ENCODE measurements around the gene ZBTB7B. TPM values are rescaled to one million over a fixed set of nuclear protein-coding genes. Genes with fewer than 3 reads are reported as not detected.
A peak's percentile ranks its signal among the peaks of the same experiment; 100 is the strongest.

Gene ZBTB7B
- total and polyA plus RNA-seq, 9 of the 15 experiments (the other 6 are each of a cell fraction or from before 2014, with no cell fraction given), result 0.04 to 46.5 (median 15.2) TPM

DNA sequence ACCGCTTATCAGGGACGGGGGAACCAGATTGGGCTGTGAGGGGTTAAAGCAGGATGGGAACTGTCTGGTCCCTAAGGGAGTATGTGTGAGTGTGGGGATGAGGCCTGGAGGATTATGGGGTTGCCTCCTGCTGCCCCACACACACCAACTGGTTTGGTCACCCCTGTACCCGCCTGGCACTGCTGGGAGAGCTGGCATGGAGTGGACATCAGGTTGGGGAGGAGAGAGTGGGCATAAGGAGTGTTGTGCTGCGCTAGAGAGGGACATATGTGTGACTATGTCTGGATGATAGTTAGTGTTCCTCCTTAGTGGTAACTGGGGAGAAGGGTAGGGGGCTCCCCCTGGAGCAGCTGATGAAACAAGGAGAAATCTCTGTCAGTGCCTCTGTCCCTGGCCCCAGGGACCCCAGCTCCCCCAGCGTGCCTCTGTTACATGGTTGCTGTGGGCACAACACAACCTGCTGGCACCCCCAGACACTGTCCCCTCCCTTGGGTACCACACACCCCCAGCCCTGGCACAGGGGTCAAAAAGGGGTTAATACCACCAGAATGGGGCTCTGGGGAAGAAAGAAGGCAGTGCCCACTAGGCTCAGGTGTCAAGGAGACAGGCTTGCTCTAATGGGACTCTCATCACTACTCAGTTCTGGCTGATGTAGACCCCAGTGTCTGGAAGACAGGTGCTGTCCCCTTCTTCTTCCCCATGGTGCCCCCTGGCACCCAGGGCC, 1.9 kb downstream of the ZBTB7B start (continued):
- TF ChIP-seq, protein P1, sequence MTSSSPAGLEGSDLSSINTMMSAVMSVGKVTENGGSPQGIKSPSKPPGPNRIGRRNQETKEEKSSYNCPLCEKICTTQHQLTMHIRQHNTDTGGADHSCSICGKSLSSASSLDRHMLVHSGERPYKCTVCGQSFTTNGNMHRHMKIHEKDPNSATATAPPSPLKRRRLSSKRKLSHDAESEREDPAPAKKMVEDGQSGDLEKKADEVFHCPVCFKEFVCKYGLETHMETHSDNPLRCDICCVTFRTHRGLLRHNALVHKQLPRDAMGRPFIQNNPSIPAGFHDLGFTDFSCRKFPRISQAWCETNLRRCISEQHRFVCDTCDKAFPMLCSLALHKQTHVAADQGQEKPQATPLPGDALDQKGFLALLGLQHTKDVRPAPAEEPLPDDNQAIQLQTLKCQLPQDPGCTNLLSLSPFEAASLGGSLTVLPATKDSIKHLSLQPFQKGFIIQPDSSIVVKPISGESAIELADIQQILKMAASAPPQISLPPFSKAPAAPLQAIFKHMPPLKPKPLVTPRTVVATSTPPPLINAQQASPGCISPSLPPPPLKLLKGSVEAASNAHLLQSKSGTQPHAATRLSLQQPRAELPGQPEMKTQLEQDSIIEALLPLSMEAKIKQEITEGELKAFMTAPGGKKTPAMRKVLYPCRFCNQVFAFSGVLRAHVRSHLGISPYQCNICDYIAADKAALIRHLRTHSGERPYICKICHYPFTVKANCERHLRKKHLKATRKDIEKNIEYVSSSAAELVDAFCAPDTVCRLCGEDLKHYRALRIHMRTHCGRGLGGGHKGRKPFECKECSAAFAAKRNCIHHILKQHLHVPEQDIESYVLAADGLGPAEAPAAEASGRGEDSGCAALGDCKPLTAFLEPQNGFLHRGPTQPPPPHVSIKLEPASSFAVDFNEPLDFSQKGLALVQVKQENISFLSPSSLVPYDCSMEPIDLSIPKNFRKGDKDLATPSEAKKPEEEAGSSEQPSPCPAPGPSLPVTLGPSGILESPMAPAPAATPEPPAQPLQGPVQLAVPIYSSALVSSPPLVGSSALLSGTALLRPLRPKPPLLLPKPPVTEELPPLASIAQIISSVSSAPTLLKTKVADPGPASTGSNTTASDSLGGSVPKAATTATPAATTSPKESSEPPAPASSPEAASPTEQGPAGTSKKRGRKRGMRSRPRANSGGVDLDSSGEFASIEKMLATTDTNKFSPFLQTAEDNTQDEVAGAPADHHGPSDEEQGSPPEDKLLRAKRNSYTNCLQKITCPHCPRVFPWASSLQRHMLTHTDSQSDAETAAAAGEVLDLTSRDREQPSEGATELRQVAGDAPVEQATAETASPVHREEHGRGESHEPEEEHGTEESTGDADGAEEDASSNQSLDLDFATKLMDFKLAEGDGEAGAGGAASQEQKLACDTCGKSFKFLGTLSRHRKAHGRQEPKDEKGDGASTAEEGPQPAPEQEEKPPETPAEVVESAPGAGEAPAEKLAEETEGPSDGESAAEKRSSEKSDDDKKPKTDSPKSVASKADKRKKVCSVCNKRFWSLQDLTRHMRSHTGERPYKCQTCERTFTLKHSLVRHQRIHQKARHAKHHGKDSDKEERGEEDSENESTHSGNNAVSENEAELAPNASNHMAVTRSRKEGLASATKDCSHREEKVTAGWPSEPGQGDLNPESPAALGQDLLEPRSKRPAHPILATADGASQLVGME (CRISPR knock-in tag; IDR thresholded peaks at IDR 0.05), result no peak
- TF ChIP-seq ZNF644 (tag; IDR thresholded peaks at IDR 0.05; ENCODE audit: low read depth), result no peak
- TF ChIP-seq, protein P2, sequence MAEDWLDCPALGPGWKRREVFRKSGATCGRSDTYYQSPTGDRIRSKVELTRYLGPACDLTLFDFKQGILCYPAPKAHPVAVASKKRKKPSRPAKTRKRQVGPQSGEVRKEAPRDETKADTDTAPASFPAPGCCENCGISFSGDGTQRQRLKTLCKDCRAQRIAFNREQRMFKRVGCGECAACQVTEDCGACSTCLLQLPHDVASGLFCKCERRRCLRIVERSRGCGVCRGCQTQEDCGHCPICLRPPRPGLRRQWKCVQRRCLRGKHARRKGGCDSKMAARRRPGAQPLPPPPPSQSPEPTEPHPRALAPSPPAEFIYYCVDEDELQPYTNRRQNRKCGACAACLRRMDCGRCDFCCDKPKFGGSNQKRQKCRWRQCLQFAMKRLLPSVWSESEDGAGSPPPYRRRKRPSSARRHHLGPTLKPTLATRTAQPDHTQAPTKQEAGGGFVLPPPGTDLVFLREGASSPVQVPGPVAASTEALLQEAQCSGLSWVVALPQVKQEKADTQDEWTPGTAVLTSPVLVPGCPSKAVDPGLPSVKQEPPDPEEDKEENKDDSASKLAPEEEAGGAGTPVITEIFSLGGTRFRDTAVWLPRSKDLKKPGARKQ (CRISPR knock-in tag; IDR thresholded peaks at IDR 0.05), result no peak
- TF ChIP-seq RAD51 (IDR thresholded peaks at IDR 0.05; ENCODE audit: borderline replicate concordance, low read depth), result no peak
- no peak for TF ChIP-seq FUS (optimal IDR thresholded peaks at IDR 0.05; ENCODE audit: low read depth, low read length)
- TF ChIP-seq SOX6 (IDR thresholded peaks at IDR 0.05), result 0 out of 2 replicates have a peak, but pooled peaks have one; percentile 18
- no peak for TF ChIP-seq DDX20 (tag; IDR thresholded peaks at IDR 0.05; ENCODE audit: low read depth)
- peak in 1 of 2 experiments; percentile 47; a peak in 1 of 4 replicates for TF ChIP-seq HDAC1 (IDR thresholded peaks at IDR 0.05)
- TF ChIP-seq SMAD4 (CRISPR knock-in tag; conservative IDR thresholded peaks at IDR 0.05), result peak; percentile 64; the same call in 1 of the 2 replicates
- 0 out of 2 replicates have a peak, but pooled peaks have one; percentile 34 for TF ChIP-seq TARDBP (IDR thresholded peaks at IDR 0.05)
- TF ChIP-seq, protein P3, sequence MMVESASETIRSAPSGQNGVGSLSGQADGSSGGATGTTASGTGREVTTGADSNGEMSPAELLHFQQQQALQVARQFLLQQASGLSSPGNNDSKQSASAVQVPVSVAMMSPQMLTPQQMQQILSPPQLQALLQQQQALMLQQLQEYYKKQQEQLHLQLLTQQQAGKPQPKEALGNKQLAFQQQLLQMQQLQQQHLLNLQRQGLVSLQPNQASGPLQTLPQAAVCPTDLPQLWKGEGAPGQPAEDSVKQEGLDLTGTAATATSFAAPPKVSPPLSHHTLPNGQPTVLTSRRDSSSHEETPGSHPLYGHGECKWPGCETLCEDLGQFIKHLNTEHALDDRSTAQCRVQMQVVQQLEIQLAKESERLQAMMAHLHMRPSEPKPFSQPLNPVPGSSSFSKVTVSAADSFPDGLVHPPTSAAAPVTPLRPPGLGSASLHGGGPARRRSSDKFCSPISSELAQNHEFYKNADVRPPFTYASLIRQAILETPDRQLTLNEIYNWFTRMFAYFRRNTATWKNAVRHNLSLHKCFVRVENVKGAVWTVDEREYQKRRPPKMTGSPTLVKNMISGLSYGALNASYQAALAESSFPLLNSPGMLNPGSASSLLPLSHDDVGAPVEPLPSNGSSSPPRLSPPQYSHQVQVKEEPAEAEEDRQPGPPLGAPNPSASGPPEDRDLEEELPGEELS (CRISPR knock-in tag; IDR thresholded peaks at IDR 0.05; ENCODE audit: borderline replicate concordance), result peak; percentile 17; the same call in 1 of the 2 replicates

All from K562 (cell line).